Smooth muscle cell (in vitro differentiated cells): Measurements from ENCODE around the gene CARD11. TPM values are rescaled to one million over a fixed set of nuclear protein-coding genes. Genes with fewer than 3 reads are reported as not detected.

Experiments
- DNase-seq: peaks from one replicate; lab custom pipeline; 2025; ENCODE audit not compliant: unreplicated experiment; lab: John Stamatoyannopoulos, UW
- H2AFZ ChIP-seq: fragments of 200-600 bp; sonication (generic); 2 replicates; pipeline ENCODE4 v1.6.0; 2016; ENCODE audit warnings: antibody characterized with exemption, low read depth, mild to moderate bottlenecking
- H3F3A ChIP-seq: fragments of 200-600 bp; sonication (generic); 2 replicates; pipeline ENCODE4 v1.6.0; 2017; ENCODE audit warnings: antibody characterized with exemption, low read depth
- H3K27ac ChIP-seq: fragments of 200-600 bp; sonication (generic); 2 replicates; pipeline ENCODE4 v1.5.1; 2016; ENCODE audit warnings: low read depth, mild to moderate bottlenecking
- H3K27me3 ChIP-seq: fragments of 200-600 bp; sonication (generic); 2 replicates; pipeline ENCODE4 v1.6.1; 2016; ENCODE audit warnings: low read depth, mild to moderate bottlenecking
- H3K36me3 ChIP-seq: fragments of 200-600 bp; sonication (generic); 2 replicates; pipeline ENCODE4 v1.5.1; 2016; ENCODE audit warnings: low read depth
- H3K4me1 ChIP-seq: fragments of 200-600 bp; sonication (generic); 2 replicates; pipeline ENCODE4 v1.5.1; 2016; ENCODE audit warnings: low read depth
- H3K4me2 ChIP-seq: fragments of 200-600 bp; sonication (generic); 2 replicates; pipeline ENCODE4 v1.6.0; 2016; ENCODE audit warnings: mild to moderate bottlenecking
- H3K4me3 ChIP-seq: fragments of 200-600 bp; sonication (generic); 2 replicates; pipeline ENCODE4 v1.5.1; 2016; ENCODE audit warnings: mild to moderate bottlenecking
- H3K79me2 ChIP-seq: fragments of 200-600 bp; sonication (generic); 2 replicates; pipeline ENCODE4 v1.6.0; 2016; ENCODE audit warnings: low read depth, mild to moderate bottlenecking
- H3K9ac ChIP-seq: fragments of 200-600 bp; sonication (generic); 2 replicates; pipeline ENCODE4 v1.6.0; 2016; ENCODE audit warnings: low read depth
- H3K9me3 ChIP-seq: fragments of 200-600 bp; sonication (generic); replicated peaks from 2 replicates; pipeline ENCODE4 v1.5.1; 2016; ENCODE audit warnings: low read depth
- H4K20me1 ChIP-seq: fragments of 200-600 bp; sonication (generic); 2 replicates; pipeline ENCODE4 v1.6.0; 2016; ENCODE audit warnings: low read depth
- WGBS: methylation state at CpG from one replicate; pipeline ENCODE4 v1.1.7; 2016; ENCODE audit warnings: low lambda C conversion rate; 5-methylcytosine and 5-hydroxymethylcytosine counted together
- polyA plus RNA-seq: library from polyadenylated mRNA; unstranded; fragments of >200 nt; fragmentation: Nextera tagmentation; extraction: Ambion mirVana; gene quantifications from 2 replicates; pipeline ENCODE4 v1.2.1, GENCODE V29; 2016
- total RNA-seq: library from RNA; depleted of rRNA; stranded (reverse); fragments of >200 nt; gene quantifications from 2 replicates; pipeline ENCODE4 v1.2.3, GENCODE V29; 2014
- TF ChIP-seq, protein P1 (sequence below): fragments of 200-600 bp; sonication (generic); IDR thresholded peaks from 2 replicates; pipeline ENCODE4 v1.5.1; 2017; ENCODE audit warnings: borderline replicate concordance, mild to moderate bottlenecking, antibody characterized with exemption; ENCODE audit not compliant: insufficient read depth, poor library complexity, severe bottlenecking

CARD11 gene
- total and polyA plus RNA-seq, 2 experiments from 2014 or later = 1.3 to 2.4 TPM

DNA sequence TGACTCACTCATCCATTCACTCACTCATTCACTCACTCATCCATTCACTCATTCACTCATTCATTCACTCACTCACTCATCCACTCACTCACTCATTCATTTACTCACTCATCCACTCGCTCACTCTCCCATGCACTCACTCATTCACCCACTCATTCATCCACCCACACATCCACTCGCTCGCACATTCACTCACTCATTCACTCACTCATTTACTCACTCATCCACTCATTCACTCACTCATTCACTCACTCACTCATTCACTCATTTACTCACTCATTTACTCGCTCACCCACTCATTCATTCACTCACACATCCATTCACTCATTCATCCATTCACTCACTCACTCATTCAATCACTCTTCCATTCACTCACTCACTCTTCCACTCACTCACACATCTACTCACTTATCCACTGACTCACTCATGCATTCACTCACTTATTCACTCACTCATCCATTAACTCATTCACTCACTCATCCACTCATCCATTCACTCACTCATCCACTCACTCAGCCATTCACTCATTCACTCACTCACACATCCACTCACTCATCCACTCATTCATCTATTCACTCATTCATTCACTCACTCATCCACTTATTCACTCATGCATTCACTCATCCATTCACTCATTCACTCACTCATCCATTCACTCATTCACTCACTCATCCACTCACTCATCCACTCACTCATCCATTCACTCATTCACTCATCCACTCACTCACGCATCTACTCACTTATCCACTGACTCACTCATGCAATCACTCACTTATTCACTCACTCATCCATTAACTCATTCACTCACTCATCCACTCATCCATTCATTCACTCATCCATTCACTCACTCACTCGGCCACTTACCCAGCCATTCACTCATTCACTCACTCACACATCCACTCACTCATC, 74.0 kb downstream of the CARD11 start:
- Histone ChIP-seq H3K4me2 (no peak overlapping the region), H3K79me2 (no peaks in the 10 kb centered on the region), H3K36me3 (no peaks in the 10 kb centered on the region), H3K9ac (no peak overlapping the region), H3F3A (no peaks in the 10 kb centered on the region), H3K27ac (no peak overlapping the region), H3K27me3 (no peaks in the 10 kb centered on the region), H3K4me3 (no peak overlapping the region), H3K4me1 (no peaks in the 10 kb centered on the region), H2AFZ (no peak overlapping the region), H4K20me1 (no peaks in the 10 kb centered on the region), H3K9me3 (no peaks in the 10 kb centered on the region)
- 83% methylated on average over 5 of the region's 6 CpGs for WGBS
- TF ChIP-seq, protein P1, sequence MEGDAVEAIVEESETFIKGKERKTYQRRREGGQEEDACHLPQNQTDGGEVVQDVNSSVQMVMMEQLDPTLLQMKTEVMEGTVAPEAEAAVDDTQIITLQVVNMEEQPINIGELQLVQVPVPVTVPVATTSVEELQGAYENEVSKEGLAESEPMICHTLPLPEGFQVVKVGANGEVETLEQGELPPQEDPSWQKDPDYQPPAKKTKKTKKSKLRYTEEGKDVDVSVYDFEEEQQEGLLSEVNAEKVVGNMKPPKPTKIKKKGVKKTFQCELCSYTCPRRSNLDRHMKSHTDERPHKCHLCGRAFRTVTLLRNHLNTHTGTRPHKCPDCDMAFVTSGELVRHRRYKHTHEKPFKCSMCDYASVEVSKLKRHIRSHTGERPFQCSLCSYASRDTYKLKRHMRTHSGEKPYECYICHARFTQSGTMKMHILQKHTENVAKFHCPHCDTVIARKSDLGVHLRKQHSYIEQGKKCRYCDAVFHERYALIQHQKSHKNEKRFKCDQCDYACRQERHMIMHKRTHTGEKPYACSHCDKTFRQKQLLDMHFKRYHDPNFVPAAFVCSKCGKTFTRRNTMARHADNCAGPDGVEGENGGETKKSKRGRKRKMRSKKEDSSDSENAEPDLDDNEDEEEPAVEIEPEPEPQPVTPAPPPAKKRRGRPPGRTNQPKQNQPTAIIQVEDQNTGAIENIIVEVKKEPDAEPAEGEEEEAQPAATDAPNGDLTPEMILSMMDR = no peak
- DNase-seq = no peak

DNA sequence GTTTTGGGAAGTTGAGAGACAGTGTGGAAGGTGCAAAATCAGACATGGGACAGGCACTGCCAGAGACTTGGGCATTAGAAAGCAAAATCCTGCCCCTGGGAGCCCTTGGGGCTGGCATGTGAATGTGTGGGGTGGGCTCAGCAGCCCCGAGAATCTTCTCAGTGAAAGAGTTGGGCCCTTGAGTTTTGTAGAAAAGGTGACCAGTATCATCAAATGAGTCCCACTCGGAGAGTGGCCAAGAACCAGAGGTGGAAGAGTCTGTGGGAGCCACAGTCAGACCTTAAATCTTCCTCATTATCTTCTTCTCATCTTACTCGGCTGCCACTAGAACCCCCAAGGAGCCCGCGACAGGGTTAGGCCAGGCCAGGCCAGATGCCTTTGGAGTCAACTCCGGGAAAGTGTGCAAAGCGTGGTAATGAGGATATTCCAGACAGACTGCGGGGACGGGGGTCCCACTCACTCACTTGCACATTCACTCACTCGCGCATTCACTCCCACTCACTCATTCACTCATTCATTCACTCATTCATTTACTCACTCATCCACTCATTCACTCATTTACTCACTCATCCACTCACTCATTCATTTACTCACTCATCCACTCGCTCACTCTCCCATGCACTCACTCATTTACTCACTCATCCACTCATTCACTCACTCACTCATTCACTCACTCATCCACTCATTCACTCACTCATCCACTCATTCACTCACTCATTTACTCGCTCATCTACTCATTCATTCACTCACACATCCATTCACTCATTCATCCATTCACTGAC, 74.9 kb downstream of the CARD11 start:
- no peaks in the 10 kb centered on the region for H3K36me3 ChIP-seq
- TF ChIP-seq, protein P1 = no peak
- H3F3A ChIP-seq = no peaks in the 10 kb centered on the region
- no peaks in the 10 kb centered on the region for H4K20me1 ChIP-seq
- H2AFZ ChIP-seq = no peak overlapping the region
- DNase-seq = no peak
- no peak overlapping the region for H3K4me2 ChIP-seq
- WGBS = 94% methylated on average over 13 of the region's 13 CpGs
- H3K27ac ChIP-seq = no peak overlapping the region
- H3K4me1 ChIP-seq = no peaks in the 10 kb centered on the region
- no peaks in the 10 kb centered on the region for H3K9me3 ChIP-seq
- no peak overlapping the region for H3K4me3 ChIP-seq
- no peaks in the 10 kb centered on the region for H3K79me2 ChIP-seq
- no peak overlapping the region for H3K9ac ChIP-seq
- H3K27me3 ChIP-seq = no peaks in the 10 kb centered on the region

DNA sequence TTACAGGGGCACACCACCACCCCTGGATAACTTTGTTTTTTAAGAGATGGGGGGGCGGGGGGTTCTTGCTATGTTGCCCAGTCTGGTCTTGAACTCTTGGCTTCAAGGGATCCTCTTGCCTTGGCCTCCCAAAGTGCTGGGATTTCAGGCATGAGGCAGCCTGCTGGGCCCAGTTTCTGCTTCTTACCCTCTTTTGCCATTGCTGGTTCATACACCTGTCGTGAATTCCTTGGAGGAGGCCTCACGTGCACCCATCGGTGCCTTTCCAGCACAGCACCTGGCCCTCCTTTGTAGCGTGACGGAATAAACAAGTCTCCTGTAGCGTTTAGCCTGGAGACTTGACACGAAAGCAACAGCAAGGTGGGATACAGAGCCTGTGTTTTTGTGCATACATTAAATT, 75.5 kb downstream of the CARD11 start:
- Histone ChIP-seq H3K4me2 (no peak overlapping the region), H2AFZ (no peak overlapping the region), H3K79me2 (no peaks in the 10 kb centered on the region), H3K4me1 (no peaks in the 10 kb centered on the region), H3K27me3 (no peaks in the 10 kb centered on the region), H3F3A (no peaks in the 10 kb centered on the region), H3K4me3 (no peak overlapping the region), H3K36me3 (no peaks in the 10 kb centered on the region), H3K9ac (no peak overlapping the region), H3K27ac (no peak overlapping the region), H3K9me3 (no peaks in the 10 kb centered on the region), H4K20me1 (no peaks in the 10 kb centered on the region)
- TF ChIP-seq, protein P1 = no peak
- WGBS = 80% methylated on average over 8 of the region's 8 CpGs
- DNase-seq = no peak
